ENCODE results near the gene MLLT1.

Gene MLLT1

GRCh38 chr19:6213266-6213595 is 66.5 kb downstream of the MLLT1 start:
- Mint-ChIP-seq H3K27me3 (ENCODE audit: low read depth) (no peaks in the 10 kb centered on the region), H3K9me3 (no peaks in the 10 kb centered on the region), H3K4me1 (ENCODE audit: low read depth) (peaks cover 2% of the 10 kb centered on the region), H3K36me3 (ENCODE audit: low read depth) (peaks cover 5% of the 10 kb centered on the region), H3K4me3 (no peak overlapping the region), H3K27ac (no peak overlapping the region)
- DNase-seq (ENCODE audit: low spot score) = no peak

GRCh38 chr19:6212403-6213265 is 67.1 kb downstream of the MLLT1 start:
- DNase-seq (ENCODE audit: low spot score) = no peak
- H3K36me3 Mint-ChIP-seq (ENCODE audit: low read depth) = peaks cover 5% of the 10 kb centered on the region
- H3K4me3 Mint-ChIP-seq = no peak overlapping the region
- no peak overlapping the region for H3K27ac Mint-ChIP-seq
- no peaks in the 10 kb centered on the region for H3K9me3 Mint-ChIP-seq
- no peaks in the 10 kb centered on the region for H3K4me1 Mint-ChIP-seq (ENCODE audit: low read depth)
- no peaks in the 10 kb centered on the region for H3K27me3 Mint-ChIP-seq (ENCODE audit: low read depth)

GRCh38 chr19:6211632-6212402 is 68.0 kb downstream of the MLLT1 start:
- H3K27ac Mint-ChIP-seq = no peak overlapping the region

GRCh38 chr19:6210721-6211600 is 68.8 kb downstream of the MLLT1 start:
- Mint-ChIP-seq H3K27me3 (ENCODE audit: low read depth) (no peaks in the 10 kb centered on the region), H3K4me3 (no peak overlapping the region), H3K36me3 (ENCODE audit: low read depth) (peaks cover 5% of the 10 kb centered on the region), H3K9me3 (no peaks in the 10 kb centered on the region), H3K4me1 (ENCODE audit: low read depth) (no peaks in the 10 kb centered on the region), H3K27ac (no peak overlapping the region)
- DNase-seq (ENCODE audit: low spot score) = no peak

More at GRCh38 chr19:6211632-6212402, 68.0 kb downstream of the MLLT1 start:
- no peak for DNase-seq (ENCODE audit: low spot score)
- H3K36me3 Mint-ChIP-seq (ENCODE audit: low read depth) = peaks cover 5% of the 10 kb centered on the region
- no peak overlapping the region for H3K4me3 Mint-ChIP-seq
- H3K9me3 Mint-ChIP-seq = no peaks in the 10 kb centered on the region
- no peaks in the 10 kb centered on the region for H3K4me1 Mint-ChIP-seq (ENCODE audit: low read depth)
- H3K27me3 Mint-ChIP-seq (ENCODE audit: low read depth) = no peaks in the 10 kb centered on the region

- Mint-ChIP-seq H3K36me3 (ENCODE audit: low read depth) (peaks cover 5% of the 10 kb centered on the region), H3K9me3 (no peaks in the 10 kb centered on the region), H3K4me3 (no peak overlapping the region), H3K27ac (no peak overlapping the region), H3K27me3 (ENCODE audit: low read depth) (no peaks in the 10 kb centered on the region), H3K4me1 (ENCODE audit: low read depth) (no peaks in the 10 kb centered on the region)
- DNase-seq (ENCODE audit: low spot score) = no peak
These were observed 69.7 kb downstream of the MLLT1 start for GRCh38 chr19:6210091-6210490.

GRCh38 chr19:6209680-6210079 is 70.1 kb downstream of the MLLT1 start:
- H3K36me3 Mint-ChIP-seq (ENCODE audit: low read depth) = peaks cover 5% of the 10 kb centered on the region
- no peaks in the 10 kb centered on the region for H3K27me3 Mint-ChIP-seq (ENCODE audit: low read depth)
- no peak overlapping the region for H3K4me3 Mint-ChIP-seq

GRCh38 chr19:6209233-6209632 is 70.5 kb downstream of the MLLT1 start:
- DNase-seq (ENCODE audit: low spot score) = no peak
- no peaks in the 10 kb centered on the region for H3K4me1 Mint-ChIP-seq (ENCODE audit: low read depth)
- H3K9me3 Mint-ChIP-seq = no peaks in the 10 kb centered on the region
- H3K36me3 Mint-ChIP-seq (ENCODE audit: low read depth) = peaks cover 5% of the 10 kb centered on the region
- no peaks in the 10 kb centered on the region for H3K27me3 Mint-ChIP-seq (ENCODE audit: low read depth)
- H3K4me3 Mint-ChIP-seq = no peak overlapping the region
- H3K27ac Mint-ChIP-seq = no peak overlapping the region

More at GRCh38 chr19:6209680-6210079, 70.1 kb downstream of the MLLT1 start:
- Mint-ChIP-seq H3K9me3 (no peaks in the 10 kb centered on the region), H3K27ac (no peak overlapping the region), H3K4me1 (ENCODE audit: low read depth) (no peaks in the 10 kb centered on the region)
- no peak for DNase-seq (ENCODE audit: low spot score)

GRCh38 chr19:6204866-6205723 is 74.7 kb downstream of the MLLT1 start:
- no peaks in the 10 kb centered on the region for H3K27me3 Mint-ChIP-seq (ENCODE audit: low read depth)
- no peak for DNase-seq (ENCODE audit: low spot score)
- no peak overlapping the region for H3K4me3 Mint-ChIP-seq
- no peaks in the 10 kb centered on the region for H3K4me1 Mint-ChIP-seq (ENCODE audit: low read depth)
- H3K36me3 Mint-ChIP-seq (ENCODE audit: low read depth) = no peaks in the 10 kb centered on the region
- no peaks in the 10 kb centered on the region for H3K9me3 Mint-ChIP-seq
- H3K27ac Mint-ChIP-seq = no peak overlapping the region

GRCh38 chr19:6204212-6204611 is 75.6 kb downstream of the MLLT1 start:
- H3K4me1 Mint-ChIP-seq (ENCODE audit: low read depth) = peaks cover 1% of the 10 kb centered on the region
- no peak overlapping the region for H3K27ac Mint-ChIP-seq
- DNase-seq (ENCODE audit: low spot score) = no peak

GRCh38 chr19:6199240-6199994 is 80.4 kb downstream of the MLLT1 start:
- Mint-ChIP-seq H3K36me3 (ENCODE audit: low read depth) (peaks cover 18% of the 10 kb centered on the region), H3K4me3 (peak overlapping the region; percentile 100), H3K27me3 (ENCODE audit: low read depth) (no peaks in the 10 kb centered on the region), H3K27ac (peak overlapping the region; percentile 80), H3K4me1 (ENCODE audit: low read depth) (peaks cover 14% of the 10 kb centered on the region), H3K9me3 (peaks cover 10% of the 10 kb centered on the region)
- DNase-seq (ENCODE audit: low spot score) = peak; percentile 98

More at GRCh38 chr19:6204212-6204611, 75.6 kb downstream of the MLLT1 start:
- Mint-ChIP-seq H3K4me3 (no peak overlapping the region), H3K27me3 (ENCODE audit: low read depth) (no peaks in the 10 kb centered on the region), H3K36me3 (ENCODE audit: low read depth) (peaks cover 1% of the 10 kb centered on the region), H3K9me3 (no peaks in the 10 kb centered on the region)

GRCh38 chr19:6198896-6199239 is 80.9 kb downstream of the MLLT1 start:
- H3K4me1 Mint-ChIP-seq (ENCODE audit: low read depth) = peaks cover 14% of the 10 kb centered on the region
- peak overlapping the region; percentile 80 for H3K27ac Mint-ChIP-seq
- peaks cover 10% of the 10 kb centered on the region for H3K9me3 Mint-ChIP-seq
- H3K36me3 Mint-ChIP-seq (ENCODE audit: low read depth) = peaks cover 18% of the 10 kb centered on the region
- no peaks in the 10 kb centered on the region for H3K27me3 Mint-ChIP-seq (ENCODE audit: low read depth)
- DNase-seq (ENCODE audit: low spot score) = no peak
- H3K4me3 Mint-ChIP-seq = peak overlapping the region; percentile 100

- peaks cover 28% of the 10 kb centered on the region for H3K36me3 Mint-ChIP-seq (ENCODE audit: low read depth)
- H3K9me3 Mint-ChIP-seq = peaks cover 16% of the 10 kb centered on the region
These were observed 83.4 kb downstream of the MLLT1 start for GRCh38 chr19:6196361-6196760.

More at GRCh38 chr19:6196361-6196760, 83.4 kb downstream of the MLLT1 start:
- peaks cover 14% of the 10 kb centered on the region for H3K4me1 Mint-ChIP-seq (ENCODE audit: low read depth)
- H3K27ac Mint-ChIP-seq = no peak overlapping the region
- no peaks in the 10 kb centered on the region for H3K27me3 Mint-ChIP-seq (ENCODE audit: low read depth)
- H3K4me3 Mint-ChIP-seq = no peak overlapping the region
- DNase-seq (ENCODE audit: low spot score) = no peak
